SW 1271 (cell line): ENCODE results near the gene ENPP6.
"Not testable (repeated sequence)": the region's sequence is repeated elsewhere in the genome, so short reads cannot be mapped to it uniquely, and the experiment has no call there.

Source experiments
- DNase-seq, 2 experiments: peaks; one replicate each; lab custom pipeline; 2025; lab: John Stamatoyannopoulos, UW

Gene ENPP6

GRCh38 chr4:184059099-184059498 is 158.6 kb downstream of the ENPP6 start:
- no peak for DNase-seq

GRCh38 chr4:184058026-184058425 is 159.6 kb downstream of the ENPP6 start:
- DNase-seq = no peak

DNA sequence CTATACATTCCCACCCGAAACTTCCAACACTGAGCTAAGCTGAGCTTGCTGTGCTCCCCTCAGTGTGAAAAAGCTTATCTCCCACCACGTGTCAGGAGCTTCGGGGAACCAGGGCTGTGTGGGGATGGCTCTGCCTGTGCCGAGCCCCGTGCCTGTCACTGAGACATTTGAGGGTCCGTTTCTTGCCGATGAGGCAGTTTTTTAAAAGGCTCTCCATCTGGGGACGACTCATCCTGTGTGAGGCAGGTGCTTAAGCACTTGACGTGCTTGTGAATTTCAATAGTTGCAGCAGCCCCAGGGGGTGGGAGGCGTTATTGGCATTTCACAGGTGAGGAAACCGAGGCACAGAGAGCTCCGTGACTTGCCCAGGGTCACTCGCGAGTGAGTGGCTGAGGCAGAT is 160.8 kb downstream of the ENPP6 start:
- no peak for DNase-seq

DNA sequence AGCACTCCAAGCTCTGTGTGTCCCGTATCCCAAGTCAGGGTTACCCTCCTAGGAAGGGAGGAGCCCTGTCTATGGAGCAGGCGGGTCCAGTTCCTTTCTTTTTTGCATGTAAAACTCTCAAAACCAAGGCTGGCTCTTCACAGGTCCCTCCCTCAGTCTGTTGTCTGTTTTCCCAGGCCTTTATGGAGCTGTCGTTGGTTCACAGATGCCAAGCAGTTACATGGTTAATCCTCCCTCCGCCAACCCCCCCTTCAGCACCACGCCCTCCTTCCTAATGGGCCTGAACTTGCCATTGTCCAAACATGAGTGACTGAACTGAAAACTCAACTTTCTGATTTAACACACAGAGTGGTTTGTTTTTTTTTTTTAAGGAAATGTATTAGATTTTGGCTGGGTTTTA is 164.2 kb downstream of the ENPP6 start:
- no peak for DNase-seq

GRCh38 chr4:184052616-184053015 is 165.1 kb downstream of the ENPP6 start:
- no peak for DNase-seq

GRCh38 chr4:184051262-184051661 is 166.4 kb downstream of the ENPP6 start:
- not testable (repeated sequence) for DNase-seq

DNA sequence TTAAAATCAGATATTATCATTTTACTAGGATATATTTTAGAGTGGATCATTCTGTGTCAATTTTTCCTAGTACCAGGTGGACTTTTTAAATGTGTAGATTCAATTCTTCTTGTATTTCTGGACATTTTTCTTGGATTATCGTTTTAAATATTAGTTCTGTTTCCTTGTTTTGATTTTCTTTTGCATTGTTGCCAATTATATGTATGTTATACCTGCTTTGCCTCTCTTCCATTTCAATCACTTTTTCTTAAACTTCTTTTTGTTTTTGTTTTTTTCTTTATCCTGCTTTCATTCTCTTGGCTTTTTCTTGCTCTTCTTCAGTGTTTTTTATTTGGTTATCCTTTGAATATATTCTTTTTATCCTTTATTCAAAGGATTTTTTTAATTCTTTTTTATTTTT is 171.5 kb downstream of the ENPP6 start:
- no peak for DNase-seq

- DNase-seq = no peak
Measured at GRCh38 chr4:184041156-184041555, 176.5 kb downstream of the ENPP6 start.

- no peak for DNase-seq
Measured at GRCh38 chr4:184039963-184040383, 177.7 kb downstream of the ENPP6 start.
